LNCaP clone FGC (cell line): Measurements from ENCODE around the gene NR1I2.

Source experiments
- DNase-seq: peaks from one replicate; pipeline ENCODE4 v3.0.0-alpha.2; 2011; ENCODE audit warnings: low read depth
- H3K4me3 ChIP-seq: 2 replicates; pipeline ENCODE4 v1.5.1; 2011; ENCODE audit warnings: mild to moderate bottlenecking, low read depth, low read length, control low read depth
- TF ChIP-seq, protein P1 (sequence below): IDR thresholded peaks from 2 replicates; pipeline ENCODE4 v1.5.1; 2012; ENCODE audit warnings: mild to moderate bottlenecking; ENCODE audit not compliant: control insufficient read depth, insufficient read depth; ENCODE audit errors: extremely low read depth

Gene NR1I2

DNA sequence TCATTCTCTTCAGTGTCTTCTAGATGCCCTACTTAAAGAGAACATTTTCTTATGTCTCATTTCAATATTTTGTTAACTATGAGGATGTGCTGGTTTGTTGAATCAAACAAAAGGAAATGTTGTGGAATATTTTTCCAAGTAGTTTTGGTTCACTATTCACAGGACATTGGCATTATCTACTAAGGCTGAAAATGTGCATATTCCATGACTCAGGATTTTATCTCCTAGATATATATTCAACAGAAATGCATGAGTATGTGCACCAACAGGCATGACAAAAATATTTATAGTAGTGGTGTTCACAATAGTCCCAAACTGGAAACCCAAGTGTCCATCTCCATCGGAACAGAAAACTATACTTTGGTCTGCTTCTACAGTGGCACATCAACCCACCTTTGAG, 16.7 kb upstream of the NR1I2 start:
- no peak overlapping the region for H3K4me3 ChIP-seq
- DNase-seq = no peak
- TF ChIP-seq, protein P1, sequence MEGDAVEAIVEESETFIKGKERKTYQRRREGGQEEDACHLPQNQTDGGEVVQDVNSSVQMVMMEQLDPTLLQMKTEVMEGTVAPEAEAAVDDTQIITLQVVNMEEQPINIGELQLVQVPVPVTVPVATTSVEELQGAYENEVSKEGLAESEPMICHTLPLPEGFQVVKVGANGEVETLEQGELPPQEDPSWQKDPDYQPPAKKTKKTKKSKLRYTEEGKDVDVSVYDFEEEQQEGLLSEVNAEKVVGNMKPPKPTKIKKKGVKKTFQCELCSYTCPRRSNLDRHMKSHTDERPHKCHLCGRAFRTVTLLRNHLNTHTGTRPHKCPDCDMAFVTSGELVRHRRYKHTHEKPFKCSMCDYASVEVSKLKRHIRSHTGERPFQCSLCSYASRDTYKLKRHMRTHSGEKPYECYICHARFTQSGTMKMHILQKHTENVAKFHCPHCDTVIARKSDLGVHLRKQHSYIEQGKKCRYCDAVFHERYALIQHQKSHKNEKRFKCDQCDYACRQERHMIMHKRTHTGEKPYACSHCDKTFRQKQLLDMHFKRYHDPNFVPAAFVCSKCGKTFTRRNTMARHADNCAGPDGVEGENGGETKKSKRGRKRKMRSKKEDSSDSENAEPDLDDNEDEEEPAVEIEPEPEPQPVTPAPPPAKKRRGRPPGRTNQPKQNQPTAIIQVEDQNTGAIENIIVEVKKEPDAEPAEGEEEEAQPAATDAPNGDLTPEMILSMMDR = no peak

GRCh38 chr3:119767936-119768601, 13.8 kb upstream of the NR1I2 start:
- TF ChIP-seq, protein P1 = no peak
- no peak for DNase-seq
- H3K4me3 ChIP-seq = no peak overlapping the region

GRCh38 chr3:119768668-119769393, 13.1 kb upstream of the NR1I2 start:
- TF ChIP-seq, protein P1 = no peak
- DNase-seq = no peak
- H3K4me3 ChIP-seq = no peak overlapping the region

GRCh38 chr3:119769394-119770149, 12.3 kb upstream of the NR1I2 start:
- no peak overlapping the region for H3K4me3 ChIP-seq
- TF ChIP-seq, protein P1 = no peak
- DNase-seq = no peak

- H3K4me3 ChIP-seq = no peak overlapping the region
- TF ChIP-seq, protein P1 = no peak
- no peak for DNase-seq
Observed at GRCh38 chr3:119774444-119774843, 7.5 kb upstream of the NR1I2 start.

- TF ChIP-seq, protein P1 = no peak
- DNase-seq = no peak
- H3K4me3 ChIP-seq = no peak overlapping the region
Observed at GRCh38 chr3:119776304-119776703, 5.6 kb upstream of the NR1I2 start.
